Measurements from ENCODE around the gene ARHGEF12. TPM values are rescaled to one million over a fixed set of nuclear protein-coding genes. Genes with fewer than 3 reads are reported as not detected.
A peak's percentile ranks its signal among the peaks of the same experiment; 100 is the strongest.

Gene ARHGEF12
- total RNA-seq, 2 donors from 2014 or later, result 11.2 to 14.2 TPM

DNA sequence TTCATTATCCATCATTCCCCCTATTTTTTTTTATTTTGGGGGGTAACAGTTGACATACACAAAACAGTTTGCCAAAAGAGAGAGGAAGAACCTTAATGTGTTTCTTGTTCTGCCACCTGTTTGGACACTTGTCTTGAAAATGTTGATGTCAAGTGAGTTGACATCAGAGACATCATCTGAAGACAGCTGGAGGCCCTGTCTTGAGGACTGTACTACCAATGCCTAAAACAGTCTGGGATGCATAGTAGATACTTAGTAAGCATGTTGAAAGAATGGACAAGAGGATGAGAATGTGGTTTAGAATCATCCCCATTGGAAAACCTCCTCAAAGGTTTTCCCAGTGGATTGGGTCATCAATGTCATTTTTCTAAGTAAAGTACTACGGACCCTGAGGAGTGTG, 2.4 kb upstream of the ARHGEF12 start:
- Mint-ChIP-seq H3K27ac (no peak overlapping the region), H3K9me3 (no peaks in the 10 kb centered on the region), H3K36me3 (peaks cover 6 to 8% of the 10 kb centered on the region in 2 donors)
- ATAC-seq (no peak), DNase-seq (ENCODE audit: low spot score in 2 of 2) (no peak)

DNA sequence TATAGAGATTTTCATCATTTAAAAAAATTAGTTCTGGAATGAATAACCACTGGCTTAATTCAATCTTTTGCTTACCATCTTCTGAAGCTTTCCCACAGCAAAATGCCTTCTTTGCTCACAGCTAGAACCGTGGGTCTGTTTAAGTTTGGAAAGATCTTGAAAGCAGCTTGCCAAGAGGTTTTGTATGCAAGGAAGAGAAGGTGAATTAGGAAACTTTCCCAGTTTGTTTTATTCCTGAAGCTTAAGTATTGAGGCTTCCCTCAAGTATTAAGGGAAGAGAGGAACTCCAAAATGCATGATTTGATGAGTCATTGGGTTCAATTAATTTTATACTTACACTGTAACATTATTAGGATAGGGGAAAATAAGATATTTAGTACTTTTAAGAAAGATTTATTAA, 1.9 kb upstream of the ARHGEF12 start:
- ATAC-seq, result no peak
- no peaks in the 10 kb centered on the region for H3K9me3 Mint-ChIP-seq

DNA sequence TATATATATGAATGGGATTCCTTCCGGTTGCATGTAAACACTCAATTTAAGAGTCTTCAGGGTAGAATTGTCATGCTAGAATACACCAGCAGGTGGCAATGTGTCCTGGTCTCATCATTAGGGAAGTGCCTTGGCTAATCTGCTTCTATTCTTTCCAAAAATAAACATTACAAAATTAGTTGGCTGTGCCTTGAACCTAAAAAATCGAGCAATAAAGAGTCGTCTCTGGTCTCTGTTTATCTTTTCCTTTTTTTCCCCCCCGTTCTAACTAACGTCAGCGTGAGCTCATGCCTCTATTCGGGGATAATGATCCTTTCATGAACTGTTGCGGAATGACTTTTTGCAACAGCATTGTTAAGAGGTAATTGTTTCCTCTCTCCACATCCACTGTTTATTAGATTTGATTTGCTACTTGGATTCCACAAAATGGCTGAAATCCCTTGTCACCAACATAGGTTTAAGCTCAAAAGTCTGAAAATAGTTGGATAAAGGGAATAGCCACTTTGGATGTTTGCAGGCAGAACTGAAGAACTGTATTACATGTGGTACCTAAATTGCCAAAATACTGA, 1.2 kb upstream of the ARHGEF12 start:
- H3K9me3 Mint-ChIP-seq, result no peaks in the 10 kb centered on the region
- peak in 1 of 2 donors; percentile 70 for DNase-seq (ENCODE audit: low spot score in 2 of 2)
- H3K36me3 Mint-ChIP-seq, result peaks cover 6 to 8% of the 10 kb centered on the region in 2 donors
- ATAC-seq, result no peak
- H3K27ac Mint-ChIP-seq, result peak overlapping the region in 1 of 2 donors; percentile 3

More for the DNA sequence above, 1.9 kb upstream of the ARHGEF12 start:
- no peak for DNase-seq (ENCODE audit: low spot score in 2 of 2)
- Mint-ChIP-seq H3K27ac (no peak overlapping the region), H3K36me3 (peaks cover 6 to 8% of the 10 kb centered on the region in 2 donors)

DNA sequence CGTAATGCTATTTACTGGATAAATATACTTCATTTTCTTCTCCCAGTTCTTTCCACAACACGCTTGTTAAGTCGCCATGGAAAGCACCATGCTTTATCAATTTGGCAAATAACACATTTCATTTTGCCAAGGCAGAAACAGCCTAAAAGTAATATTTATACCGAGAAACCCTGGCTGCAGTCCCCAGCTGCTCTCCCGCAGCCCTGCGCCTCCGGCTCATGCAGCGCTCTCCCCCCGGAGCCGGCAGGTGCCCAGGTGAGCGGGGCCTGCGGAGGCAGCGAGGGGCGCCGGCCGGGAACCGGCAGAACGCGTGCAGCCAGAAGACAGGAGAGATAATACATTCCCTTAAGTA, 681 bp upstream of the ARHGEF12 start:
- H3K27ac Mint-ChIP-seq, result no peak overlapping the region
- ATAC-seq, result peak; percentile 26 to 46
- H3K9me3 Mint-ChIP-seq, result no peaks in the 10 kb centered on the region
- peaks cover 6 to 8% of the 10 kb centered on the region in 2 donors for H3K36me3 Mint-ChIP-seq
- peak in 1 of 2 donors; percentile 43 for DNase-seq (ENCODE audit: low spot score in 2 of 2)

DNA sequence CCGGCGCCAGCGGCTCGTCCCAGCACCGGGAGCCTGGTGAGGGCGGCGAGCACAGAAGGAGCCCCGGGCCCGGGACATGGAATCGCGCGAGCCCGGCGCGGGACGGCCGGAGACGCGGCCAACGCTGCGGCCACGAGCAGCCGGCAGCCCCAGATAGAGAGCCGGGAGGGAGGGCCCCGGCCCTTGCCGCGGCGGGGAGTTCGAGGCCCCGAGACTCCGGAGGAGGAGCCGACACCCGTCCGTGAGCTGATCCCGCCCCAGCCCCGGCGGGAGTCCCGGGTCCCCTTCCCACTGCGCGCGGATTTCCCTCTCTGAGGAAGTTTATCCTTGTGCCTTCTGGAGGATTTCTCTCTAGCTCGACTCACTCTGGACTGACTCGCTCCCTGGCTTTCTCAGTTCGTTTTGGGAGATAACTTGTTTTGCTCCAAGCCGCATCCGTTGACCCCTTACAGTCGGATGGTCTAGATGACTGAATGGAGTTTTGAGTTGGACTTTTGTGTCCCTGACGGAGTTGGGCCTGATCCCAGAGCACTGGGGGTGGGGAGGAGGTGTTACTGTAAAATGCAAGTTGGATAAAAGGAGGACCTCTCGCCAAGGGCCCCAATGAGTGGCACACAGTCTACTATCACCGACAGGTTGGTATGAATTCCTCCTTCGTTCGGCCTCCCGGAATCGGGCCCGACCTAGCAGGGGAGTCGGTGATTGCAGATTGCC, 585 bp downstream of the ARHGEF12 start:
- ATAC-seq, result peak in 1 of 2 donors; percentile 43
- peak in 1 of 2 donors; percentile 45 for DNase-seq (ENCODE audit: low spot score in 2 of 2)
- Mint-ChIP-seq H3K27ac (peak overlapping the region; percentile 73 to 91), H3K36me3 (peaks cover 6 to 8% of the 10 kb centered on the region in 2 donors), H3K9me3 (no peaks in the 10 kb centered on the region)

DNA sequence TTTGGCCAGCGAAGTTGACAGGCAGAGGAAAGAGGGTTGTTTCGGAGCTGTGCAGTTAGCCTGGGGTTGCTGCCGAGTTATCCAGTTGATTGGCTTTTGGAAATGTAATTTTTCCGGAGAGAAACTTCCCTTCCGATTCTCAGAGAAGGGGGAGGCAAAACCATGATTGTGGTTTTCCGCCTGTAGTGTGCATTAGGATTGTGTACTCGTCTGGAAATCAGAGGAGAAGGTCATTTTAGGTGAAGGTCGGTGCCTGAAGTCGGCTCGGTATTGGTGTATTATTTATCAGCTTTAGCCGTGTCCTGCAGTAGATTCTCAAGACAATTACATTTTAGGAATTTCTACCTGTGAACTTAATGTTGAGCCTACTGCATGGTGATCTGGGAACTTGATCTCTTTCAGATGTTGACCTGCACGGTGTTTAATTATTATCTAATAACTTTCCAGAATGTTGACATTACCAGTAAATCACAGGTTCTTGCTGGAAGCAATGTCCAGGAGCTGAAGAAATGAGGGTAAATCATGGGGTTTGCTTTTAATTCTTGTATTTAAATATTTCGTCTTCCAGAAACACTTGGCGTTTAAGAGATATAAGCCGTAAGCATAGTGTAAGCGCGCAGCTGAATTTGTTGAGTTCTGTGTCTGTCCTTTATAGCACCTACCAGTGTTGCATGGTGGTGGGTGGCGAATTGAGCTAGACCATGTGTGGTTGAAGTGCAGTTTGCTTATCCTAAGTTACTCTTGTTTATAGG, 1.3 kb downstream of the ARHGEF12 start:
- peak overlapping the region; percentile 73 to 91 for H3K27ac Mint-ChIP-seq
- ATAC-seq (no peak), DNase-seq (ENCODE audit: low spot score in 2 of 2) (no peak)
- peaks cover 0 to 5% of the 10 kb centered on the region in 2 donors for H3K9me3 Mint-ChIP-seq
- peaks cover 12 to 13% of the 10 kb centered on the region in 2 donors for H3K36me3 Mint-ChIP-seq

DNA sequence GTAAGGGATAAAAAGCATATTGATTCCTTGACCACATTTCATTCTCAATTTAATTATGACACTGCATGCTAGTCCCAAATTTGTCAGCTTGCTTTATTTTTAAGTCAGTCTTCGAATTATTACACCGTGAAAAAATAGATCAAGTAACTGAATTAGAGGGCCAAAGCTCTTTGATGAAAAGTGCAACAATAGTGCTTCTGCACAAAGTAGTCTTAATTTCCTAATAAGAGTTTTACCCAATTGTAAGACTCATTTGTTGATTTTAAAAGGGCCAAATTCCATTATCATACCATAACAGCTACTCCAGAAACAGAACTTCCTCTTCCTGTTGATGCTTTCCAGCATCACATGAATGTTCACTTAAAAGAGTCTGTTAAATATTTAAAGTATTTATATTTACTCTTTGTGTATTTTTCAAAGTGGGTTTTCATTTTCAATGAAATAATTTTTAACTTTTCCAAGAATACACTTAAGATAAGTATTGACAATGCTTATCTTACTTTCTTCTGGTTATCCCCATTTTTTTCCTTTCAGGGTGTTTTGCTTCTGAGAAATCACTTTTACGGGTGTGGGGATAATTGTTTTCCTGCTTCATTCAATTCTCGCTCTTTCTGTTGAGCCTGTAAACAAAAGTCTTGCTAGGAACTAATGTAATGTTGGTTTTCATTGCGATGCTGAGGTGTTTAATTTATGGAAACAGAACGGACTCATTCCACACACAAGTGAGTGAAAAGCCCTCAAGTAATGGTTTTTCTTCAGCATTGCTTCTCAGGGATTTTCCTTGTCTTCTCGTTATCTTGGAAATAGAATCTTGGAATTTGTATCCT, 2.1 kb downstream of the ARHGEF12 start:
- H3K27ac Mint-ChIP-seq, result no peak overlapping the region
- H3K36me3 Mint-ChIP-seq, result peaks cover 13 to 14% of the 10 kb centered on the region in 2 donors
- ATAC-seq, result no peak
- H3K9me3 Mint-ChIP-seq, result peaks cover 0 to 5% of the 10 kb centered on the region in 2 donors
- DNase-seq (ENCODE audit: low spot score in 2 of 2), result no peak

DNA sequence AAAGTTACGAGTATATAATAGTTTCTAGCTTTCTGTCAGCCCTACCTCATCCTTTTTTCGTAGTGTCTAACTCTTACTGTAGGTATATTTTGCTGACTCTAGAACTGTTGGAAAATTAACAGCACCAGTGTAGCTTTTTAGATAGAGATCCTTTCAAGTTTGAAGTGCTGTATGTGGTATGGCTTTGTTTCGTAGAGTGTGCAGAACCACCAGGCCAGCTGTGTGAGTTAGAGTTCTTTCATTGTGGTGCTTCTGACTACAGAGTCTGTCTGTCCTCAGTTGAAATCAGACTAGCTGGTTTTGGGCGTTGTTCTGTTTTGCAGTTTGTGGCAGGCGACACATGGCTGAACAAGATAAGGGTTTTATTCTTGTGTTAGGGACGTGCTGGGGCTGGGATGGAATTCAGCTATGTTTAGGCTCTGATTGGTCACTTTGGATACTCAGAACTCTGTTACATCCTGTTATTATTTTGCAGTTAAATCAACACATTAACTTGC, 3.2 kb downstream of the ARHGEF12 start:
- no peak overlapping the region for H3K27ac Mint-ChIP-seq
- H3K9me3 Mint-ChIP-seq, result peaks cover 0 to 5% of the 10 kb centered on the region in 2 donors
- peaks cover 13 to 14% of the 10 kb centered on the region in 2 donors for H3K36me3 Mint-ChIP-seq
- DNase-seq (ENCODE audit: low spot score in 2 of 2) (no peak), ATAC-seq (no peak)

DNA sequence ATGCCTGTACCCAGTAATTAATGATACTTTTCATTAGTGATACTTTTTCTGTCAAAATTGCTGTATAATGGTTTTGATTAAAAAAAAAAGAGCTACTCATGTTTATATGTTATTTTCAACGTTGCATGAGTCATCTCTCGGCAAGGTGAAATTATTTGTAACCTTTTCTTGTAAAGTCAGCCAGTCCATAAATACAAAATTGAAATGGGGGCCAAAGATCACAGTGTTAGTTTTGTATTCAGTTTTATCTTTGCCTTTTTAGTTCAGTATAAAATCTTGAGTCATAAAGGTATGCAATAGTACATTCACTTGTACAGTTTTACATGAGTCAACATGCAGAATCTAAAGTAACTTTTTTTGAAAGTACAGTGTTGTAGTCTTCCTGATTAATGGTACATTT, 4.3 kb downstream of the ARHGEF12 start:
- Mint-ChIP-seq H3K27ac (no peak overlapping the region), H3K36me3 (peaks cover 13 to 14% of the 10 kb centered on the region in 2 donors), H3K9me3 (peaks cover 0 to 5% of the 10 kb centered on the region in 2 donors)
- no peak for ATAC-seq
- DNase-seq (ENCODE audit: low spot score in 2 of 2), result no peak

DNA sequence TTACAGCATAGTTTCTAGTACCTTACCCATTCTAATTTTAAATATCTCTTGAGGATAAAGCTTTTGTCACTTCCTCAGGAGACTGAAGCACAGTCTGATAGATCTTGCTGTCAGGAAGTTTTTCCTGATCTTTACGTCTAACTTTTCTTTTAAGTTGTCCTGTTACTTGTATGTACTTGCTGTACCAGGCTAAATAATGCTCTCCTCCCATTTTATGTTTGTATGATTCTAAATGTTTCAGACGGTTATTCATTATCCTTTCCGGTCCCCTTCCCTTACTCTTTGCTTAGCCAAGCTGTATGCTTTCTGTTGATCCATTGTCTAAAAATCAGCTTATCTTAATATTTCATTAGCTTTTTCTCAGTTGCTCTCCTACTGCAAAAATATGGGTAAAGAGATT, 6.0 kb downstream of the ARHGEF12 start:
- no peak for ATAC-seq
- no peak overlapping the region for H3K27ac Mint-ChIP-seq
- peaks cover 8 to 9% of the 10 kb centered on the region in 2 donors for H3K36me3 Mint-ChIP-seq
- DNase-seq (ENCODE audit: low spot score in 2 of 2), result no peak
- peaks cover 0 to 5% of the 10 kb centered on the region in 2 donors for H3K9me3 Mint-ChIP-seq

DNA sequence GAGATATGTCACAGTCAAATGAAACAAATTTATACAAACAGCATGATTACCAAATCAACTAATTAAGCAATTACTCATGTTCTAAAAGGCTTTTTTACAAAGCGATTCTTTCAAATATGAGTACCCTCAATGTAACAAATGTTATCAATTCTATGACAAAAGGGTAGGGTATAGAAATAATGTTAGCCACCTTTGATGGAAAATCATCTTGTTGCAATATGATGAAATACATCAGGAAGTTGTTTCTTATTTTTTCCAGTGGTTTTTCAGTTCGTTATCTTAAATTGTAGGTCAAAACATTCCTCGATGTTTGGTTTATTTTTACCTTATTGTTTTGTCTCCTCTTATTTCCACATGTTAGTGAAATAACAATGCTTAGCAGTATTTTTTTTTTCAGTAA, 6.5 kb downstream of the ARHGEF12 start:
- peaks cover 0 to 5% of the 10 kb centered on the region in 2 donors for H3K9me3 Mint-ChIP-seq
- DNase-seq (ENCODE audit: low spot score in 2 of 2) (no peak), ATAC-seq (no peak)
- H3K27ac Mint-ChIP-seq, result no peak overlapping the region
- H3K36me3 Mint-ChIP-seq, result peaks cover 7% of the 10 kb centered on the region in 2 donors

DNA sequence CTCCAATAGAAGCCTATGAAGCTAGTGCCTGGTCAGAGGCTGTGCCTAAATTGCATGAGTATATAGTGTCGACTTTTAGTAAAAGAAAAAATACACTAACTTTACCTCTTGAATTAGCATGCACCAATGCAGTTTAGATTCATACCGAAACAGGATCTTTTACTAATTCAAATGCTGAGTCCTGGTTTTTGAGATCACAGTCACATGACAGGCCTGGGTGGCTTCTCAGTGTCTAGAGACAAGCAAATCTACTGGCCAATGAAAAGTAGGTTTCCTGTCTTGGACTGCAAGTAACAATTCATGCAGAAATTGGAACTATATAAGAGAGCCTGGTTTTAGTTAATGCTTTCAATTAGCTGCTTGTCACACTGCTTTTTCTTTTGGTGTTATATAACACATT, 7.2 kb downstream of the ARHGEF12 start:
- no peak overlapping the region for H3K27ac Mint-ChIP-seq
- peaks cover 0 to 5% of the 10 kb centered on the region in 2 donors for H3K9me3 Mint-ChIP-seq
- H3K36me3 Mint-ChIP-seq, result peaks cover 7% of the 10 kb centered on the region in 2 donors
- no peak for DNase-seq (ENCODE audit: low spot score in 2 of 2)
- ATAC-seq, result peak in 1 of 2 donors; percentile 29

DNA sequence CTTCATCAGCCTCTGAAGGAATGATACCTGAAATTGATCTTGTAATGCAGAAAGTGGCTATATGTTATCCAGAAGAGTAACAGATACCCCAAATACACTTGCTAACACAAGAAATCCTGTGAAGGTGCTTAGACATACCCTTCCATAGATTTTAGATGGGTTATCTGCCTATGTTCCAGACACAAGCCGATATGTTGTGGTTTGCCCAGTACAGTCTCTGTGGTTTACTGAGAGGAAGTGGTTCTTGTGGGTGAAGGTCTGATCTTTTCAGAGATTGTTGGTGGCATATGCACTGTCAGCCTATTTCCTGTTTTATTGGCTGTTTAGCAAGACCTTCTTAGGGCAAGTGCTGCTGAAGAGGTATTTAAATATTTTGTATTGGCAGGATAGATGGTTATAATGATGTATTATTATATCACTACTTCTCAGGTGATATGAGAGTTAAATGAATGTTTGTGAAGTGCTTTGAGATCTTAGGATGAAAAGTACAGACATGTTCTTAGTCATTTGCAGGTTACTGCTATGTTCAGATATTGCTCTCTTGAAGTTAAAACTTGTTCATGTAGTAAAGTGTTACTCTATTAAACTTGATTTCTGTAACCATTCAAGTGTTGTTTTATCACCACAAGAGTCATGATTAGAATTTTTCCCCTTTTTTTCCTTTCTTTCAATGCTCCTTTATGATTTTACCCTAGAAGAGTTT, 8.2 kb downstream of the ARHGEF12 start:
- peak overlapping the region; percentile 25 to 30 for H3K27ac Mint-ChIP-seq
- DNase-seq (ENCODE audit: low spot score in 2 of 2) (peak in 1 of 2 donors; percentile 55), ATAC-seq (peak; percentile 88 to 95)
- peaks cover 7% of the 10 kb centered on the region in 2 donors for H3K36me3 Mint-ChIP-seq
- peaks cover 0 to 5% of the 10 kb centered on the region in 2 donors for H3K9me3 Mint-ChIP-seq

DNA sequence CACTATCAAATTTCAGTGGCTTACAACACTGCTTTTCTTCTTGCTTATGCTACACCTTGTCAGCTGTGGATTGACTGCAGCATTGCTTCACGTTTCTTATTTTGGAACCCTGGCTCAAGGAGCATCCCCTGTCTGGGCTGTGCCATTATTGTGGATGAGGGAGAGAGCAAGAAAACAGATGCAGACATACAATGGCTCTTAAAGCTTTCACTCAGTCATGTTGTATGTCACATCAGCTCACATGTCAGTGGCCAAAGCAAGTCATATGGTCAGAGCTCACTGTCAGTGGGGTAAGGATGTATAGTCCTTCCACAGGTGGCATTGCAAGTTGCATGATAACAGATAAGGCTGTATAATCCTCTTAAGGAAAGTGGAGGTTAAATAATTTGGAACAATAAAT, 10.0 kb downstream of the ARHGEF12 start:
- Mint-ChIP-seq H3K9me3 (peaks cover 0 to 5% of the 10 kb centered on the region in 2 donors), H3K27ac (no peak overlapping the region), H3K36me3 (peaks cover 7% of the 10 kb centered on the region in 2 donors)
- DNase-seq (ENCODE audit: low spot score in 2 of 2) (no peak), ATAC-seq (no peak)

DNA sequence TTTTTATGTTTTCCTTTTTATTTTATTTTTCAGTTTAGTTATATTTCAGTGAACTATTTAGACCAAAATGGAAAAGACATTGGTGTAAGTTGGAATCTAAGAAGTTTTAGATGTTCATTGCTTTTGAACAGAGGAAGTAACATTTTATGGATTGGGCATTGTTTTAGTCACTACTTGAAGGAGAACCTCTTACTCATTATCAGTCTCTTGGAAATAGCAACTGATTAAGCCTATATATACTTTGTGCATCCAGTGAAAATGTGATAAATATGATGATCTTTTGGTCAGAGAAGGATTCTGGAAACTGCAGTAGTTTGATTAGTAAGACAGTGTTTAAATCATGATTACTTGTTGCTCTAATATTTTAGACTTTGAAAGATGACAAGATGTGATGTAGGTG, 14.4 kb downstream of the ARHGEF12 start:
- H3K36me3 Mint-ChIP-seq, result no peaks in the 10 kb centered on the region
- ATAC-seq, result no peak
- no peaks in the 10 kb centered on the region for H3K9me3 Mint-ChIP-seq
- DNase-seq (ENCODE audit: low spot score in 2 of 2), result no peak
- H3K27ac Mint-ChIP-seq, result no peak overlapping the region

DNA sequence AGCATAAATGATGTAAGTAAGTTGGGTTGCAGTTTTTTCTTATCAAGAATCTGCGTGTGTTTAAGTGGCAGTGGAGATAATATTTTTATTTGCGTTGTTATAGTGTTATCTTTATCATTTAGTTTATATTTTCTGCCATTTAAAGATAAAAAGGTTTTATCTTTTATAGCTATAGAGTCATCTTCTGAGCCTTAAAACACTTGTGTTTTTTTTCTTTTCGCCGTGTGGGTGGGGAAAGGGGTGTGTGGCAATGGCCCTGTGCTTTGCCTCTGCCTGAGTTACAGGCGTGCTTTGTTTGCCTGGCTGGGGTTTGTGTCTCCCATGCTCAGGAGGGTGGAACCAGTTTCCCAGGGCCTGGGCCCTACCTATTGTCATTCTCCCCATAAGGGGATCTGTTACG, 16.2 kb downstream of the ARHGEF12 start:
- Mint-ChIP-seq H3K9me3 (no peaks in the 10 kb centered on the region), H3K36me3 (no peaks in the 10 kb centered on the region), H3K27ac (no peak overlapping the region)
- DNase-seq (ENCODE audit: low spot score in 2 of 2) (no peak), ATAC-seq (no peak)

All from activated naive CD4-positive, alpha-beta T cell treated with anti-CD3 and anti-CD28 coated beads, Interleukin-2, amount 50 U/mL, for 72 hours (primary cell).